Neuronal stem cell (in vitro differentiated cells): ENCODE measurements around the gene SUPT16H.

ENCODE experiments used
- DNase-seq: peaks from one replicate; pipeline ENCODE4 v3.0.0-alpha.2; 2013; ENCODE audit warnings: low spot score
- H2AFZ ChIP-seq: one replicate; pipeline ENCODE4 v1.6.1; 2013; ENCODE audit warnings: mild to moderate bottlenecking, low read length, inconsistent platforms
- H2AK5ac ChIP-seq: 2 replicates; pipeline ENCODE4 v1.6.1; 2013; ENCODE audit warnings: low read depth, mild to moderate bottlenecking, inconsistent platforms, low read length, moderate library complexity, mixed read lengths
- H2BK120ac ChIP-seq: 2 replicates; pipeline ENCODE4 v1.6.1; 2013; ENCODE audit warnings: low read depth, mild to moderate bottlenecking, inconsistent platforms, low read length, moderate library complexity, mixed read lengths
- H2BK12ac ChIP-seq: one replicate; pipeline ENCODE4 v1.6.1; 2013; ENCODE audit warnings: low read length, inconsistent platforms
- H2BK15ac ChIP-seq: 2 replicates; pipeline ENCODE4 v1.6.1; 2013; ENCODE audit warnings: mild to moderate bottlenecking, low read length, inconsistent platforms, mixed read lengths
- H2BK5ac ChIP-seq: one replicate; pipeline ENCODE4 v1.6.1; 2013; ENCODE audit warnings: inconsistent platforms, mild to moderate bottlenecking, low read length, moderate library complexity
- H3K14ac ChIP-seq: one replicate; pipeline ENCODE4 v1.6.1; 2013; ENCODE audit warnings: low read length, inconsistent platforms
- H3K18ac ChIP-seq: 2 replicates; pipeline ENCODE4 v1.6.1; 2013; ENCODE audit warnings: low read length, inconsistent platforms
- H3K23ac ChIP-seq: 2 replicates; pipeline ENCODE4 v1.6.1; 2013; ENCODE audit warnings: low read depth, mild to moderate bottlenecking, mixed read lengths, low read length, inconsistent platforms; ENCODE audit not compliant: poor library complexity
- H3K27ac ChIP-seq: replicated peaks from 3 replicates; pipeline ENCODE4 v1.5.1; 2013; ENCODE audit warnings: low read length, inconsistent platforms
- H3K27me3 ChIP-seq, 3 experiments: 2 replicates each; pipeline ENCODE4 v1.6.1; 2013; ENCODE audit warnings: low read length in 3 of 3, mild to moderate bottlenecking in 2 of 3, inconsistent platforms in 1 of 3, low read depth in 1 of 3, mixed read lengths in 1 of 3, moderate library complexity in 1 of 3; ENCODE audit not compliant: control insufficient read depth in 3 of 3, insufficient read depth in 3 of 3
- H3K36me3 ChIP-seq, 2 donors: replicated peaks in 1 of 2; 2 replicates each; pipeline ENCODE4 v1.6.1; 2013; ENCODE audit warnings: low read length in 2 of 2; ENCODE audit not compliant: control insufficient read depth in 2 of 2, insufficient read depth in 2 of 2
- H3K4ac ChIP-seq: 2 replicates; pipeline ENCODE4 v1.6.1; 2013; ENCODE audit warnings: inconsistent platforms, mild to moderate bottlenecking, low read length, moderate library complexity
- H3K4me1 ChIP-seq, 2 donors: 1 replicate in 1 of 2; 2 replicates in 1 of 2; pipeline ENCODE4 v1.6.1; 2013; ENCODE audit warnings: low read length in 2 of 2, low read depth in 1 of 2; ENCODE audit not compliant: control insufficient read depth in 2 of 2, insufficient read depth in 1 of 2
- H3K4me2 ChIP-seq: one replicate; pipeline ENCODE4 v1.6.1; 2013; ENCODE audit warnings: mild to moderate bottlenecking, low read length, inconsistent platforms; ENCODE audit not compliant: insufficient read depth, poor library complexity, severe bottlenecking
- H3K4me3 ChIP-seq, 2 donors: 2 replicates each; pipeline ENCODE4 v1.5.1; 2013; ENCODE audit warnings: low read length in 2 of 2, mild to moderate bottlenecking in 2 of 2, inconsistent platforms in 1 of 2, moderate library complexity in 1 of 2
- H3K79me1 ChIP-seq: one replicate; pipeline ENCODE4 v1.6.1; 2013; ENCODE audit warnings: low read depth, mild to moderate bottlenecking, inconsistent platforms, low read length, moderate library complexity
- H3K9ac ChIP-seq: one replicate; pipeline ENCODE4 v1.6.1; 2013; ENCODE audit warnings: mild to moderate bottlenecking, low read depth, low read length, inconsistent platforms; ENCODE audit not compliant: poor library complexity
- H3K9me3 ChIP-seq, 2 donors: replicated peaks in 1 of 2; 2 replicates each; pipeline versions ENCODE3 to v1.6.1; 2013; ENCODE audit warnings: low read length in 2 of 2, mild to moderate bottlenecking in 2 of 2, inconsistent platforms in 1 of 2, low read depth in 1 of 2, mixed read lengths in 1 of 2, moderate library complexity in 1 of 2; ENCODE audit not compliant: control insufficient read depth in 2 of 2, insufficient read depth in 1 of 2
- H4K8ac ChIP-seq: one replicate; pipeline ENCODE4 v1.6.1; 2013; ENCODE audit warnings: low read depth, mild to moderate bottlenecking, inconsistent platforms, low read length, moderate library complexity
- H4K91ac ChIP-seq: one replicate; pipeline ENCODE4 v1.6.1; 2013; ENCODE audit warnings: low read length, low read depth, mild to moderate bottlenecking, inconsistent platforms; ENCODE audit not compliant: poor library complexity
- WGBS, 2 donors: extraction: QIAGEN DNeasy Blood & Tissue Kit; methylation state at CpG; one replicate each; pipeline ENCODE4 v1.1.7; 2013; ENCODE audit warnings: missing lambda C conversion rate in 2 of 2, mixed read lengths in 1 of 2; ENCODE audit not compliant: insufficient read length in 2 of 2, insufficient replicate concordance in 1 of 2; ENCODE audit errors: extremely low coverage in 2 of 2; 5-methylcytosine and 5-hydroxymethylcytosine counted together

Gene SUPT16H

GRCh38 chr14:21320913-21321312 lies 62.9 kb downstream of the SUPT16H start:
- Histone ChIP-seq H2BK12ac (no peak overlapping the region), H3K27ac (no peak overlapping the region), H3K23ac (no peak overlapping the region), H3K14ac (no peak overlapping the region), H3K36me3 (no peaks in the 10 kb centered on the region), H4K8ac (no peak overlapping the region), H3K27me3 (peaks cover 0 to 20% (median 1%) of the 10 kb centered on the region in 3 experiments), H3K4me3 (no peak overlapping the region), H4K91ac (no peak overlapping the region), H3K4ac (no peak overlapping the region), H3K4me1 (no peaks in the 10 kb centered on the region), H2BK15ac (no peak overlapping the region), H2BK120ac (no peak overlapping the region), H2BK5ac (no peak overlapping the region), H3K9me3 (no peaks in the 10 kb centered on the region), H3K79me1 (no peaks in the 10 kb centered on the region), H3K9ac (no peak overlapping the region), H3K18ac (no peak overlapping the region), H2AK5ac (no peak overlapping the region), H2AFZ (no peak overlapping the region), H3K4me2 (no peak overlapping the region)
- no CpG with 5 or more reads among the region's 2 CpGs for WGBS, 2 donors
- DNase-seq, result no peak

GRCh38 chr14:21317398-21317797 lies 66.4 kb downstream of the SUPT16H start:
- H2BK5ac ChIP-seq, result no peak overlapping the region
- H3K36me3 ChIP-seq, result no peaks in the 10 kb centered on the region
- H3K4ac ChIP-seq, result no peak overlapping the region
- no peak overlapping the region for H2BK15ac ChIP-seq
- H3K9me3 ChIP-seq, result no peaks in the 10 kb centered on the region
- no peak for DNase-seq
- H3K14ac ChIP-seq, result no peak overlapping the region
- H4K8ac ChIP-seq, result no peak overlapping the region
- no peak overlapping the region for H3K4me3 ChIP-seq
- no peak overlapping the region for H3K27ac ChIP-seq
- no peaks in the 10 kb centered on the region for H3K79me1 ChIP-seq
- no peak overlapping the region for H2BK120ac ChIP-seq
- H4K91ac ChIP-seq, result no peak overlapping the region
- no peaks in the 10 kb centered on the region for H3K4me1 ChIP-seq
- H3K23ac ChIP-seq, result no peak overlapping the region
- H3K9ac ChIP-seq, result no peak overlapping the region
- no peak overlapping the region for H2AFZ ChIP-seq
- no CpG with 5 or more reads among the region's 3 CpGs for WGBS, 2 donors
- H3K18ac ChIP-seq, result no peak overlapping the region
- peaks cover 0 to 1% (median 0%) of the 10 kb centered on the region in 3 experiments for H3K27me3 ChIP-seq
- no peak overlapping the region for H3K4me2 ChIP-seq
- H2AK5ac ChIP-seq, result no peak overlapping the region
- H2BK12ac ChIP-seq, result no peak overlapping the region

- H3K9ac ChIP-seq, result no peak overlapping the region
- no peak overlapping the region for H2BK120ac ChIP-seq
- no peak overlapping the region for H3K27ac ChIP-seq
- no peak overlapping the region for H3K4me2 ChIP-seq
- no peak overlapping the region for H2BK15ac ChIP-seq
- WGBS, 2 donors, result no CpG with 5 or more reads among the region's 12 CpGs
- H4K91ac ChIP-seq, result no peak overlapping the region
- no peak overlapping the region for H3K18ac ChIP-seq
- no peak overlapping the region for H2AFZ ChIP-seq
- H3K36me3 ChIP-seq, result no peaks in the 10 kb centered on the region
- no peak overlapping the region for H3K23ac ChIP-seq
- no peak overlapping the region for H2BK5ac ChIP-seq
- H4K8ac ChIP-seq, result no peak overlapping the region
- H3K4me3 ChIP-seq, result no peak overlapping the region
- H3K4ac ChIP-seq, result no peak overlapping the region
- no peak overlapping the region for H2AK5ac ChIP-seq
- H3K4me1 ChIP-seq, result no peaks in the 10 kb centered on the region
- H3K9me3 ChIP-seq, result no peaks in the 10 kb centered on the region
- no peaks in the 10 kb centered on the region for H3K79me1 ChIP-seq
- no peak overlapping the region for H2BK12ac ChIP-seq
- H3K27me3 ChIP-seq, result no peaks in the 10 kb centered on the region
- no peak overlapping the region for H3K14ac ChIP-seq
- DNase-seq, result no peak
Measured at GRCh38 chr14:21313512-21313911, 70.3 kb downstream of the SUPT16H start.

- no CpG with 5 or more reads among the region's 2 CpGs for WGBS, 2 donors
- Histone ChIP-seq H3K14ac (no peak overlapping the region), H3K27me3 (no peaks in the 10 kb centered on the region), H3K36me3 (no peaks in the 10 kb centered on the region), H3K4ac (no peak overlapping the region), H3K4me1 (peaks cover 0 to 1% of the 10 kb centered on the region in 2 donors), H3K27ac (no peak overlapping the region), H3K18ac (no peak overlapping the region), H2BK12ac (no peak overlapping the region), H2AK5ac (no peak overlapping the region), H3K4me3 (no peak overlapping the region), H2BK120ac (no peak overlapping the region), H4K8ac (no peak overlapping the region), H2AFZ (no peak overlapping the region), H3K4me2 (no peak overlapping the region), H3K79me1 (no peaks in the 10 kb centered on the region), H2BK15ac (no peak overlapping the region), H3K9ac (no peak overlapping the region), H3K9me3 (no peaks in the 10 kb centered on the region), H4K91ac (no peak overlapping the region), H3K23ac (no peak overlapping the region), H2BK5ac (no peak overlapping the region)
- DNase-seq, result no peak
Measured at GRCh38 chr14:21311614-21312013, 72.2 kb downstream of the SUPT16H start.
